HAP-1 (cell line): Measurements from ENCODE around the gene XK.

Experiments used
- DNase-seq, 2 experiments: peaks; one replicate each; pipeline ENCODE4 v3.0.0-alpha.2; 2016 to 2020; ENCODE audit warnings: low spot score in 2 of 2
- H3K27me3 ChIP-seq: fragments of 250-450 bp; sonication (Bioruptor Pico); 2 replicates; pipeline ENCODE4 v1.5.1; 2020; ENCODE audit warnings: low read depth, mild to moderate bottlenecking, moderate library complexity
- H3K36me3 ChIP-seq: fragments of 250-450 bp; sonication (Bioruptor Pico); replicated peaks from 2 replicates; pipeline ENCODE4 v1.5.1; 2020; ENCODE audit warnings: mild to moderate bottlenecking
- H3K4me1 ChIP-seq: fragments of 250-450 bp; sonication (Bioruptor Pico); 2 replicates; pipeline ENCODE4 v1.5.1; 2020; ENCODE audit warnings: mild to moderate bottlenecking
- H3K4me3 ChIP-seq: fragments of 250-450 bp; sonication (Bioruptor Pico); 2 replicates; pipeline ENCODE4 v1.5.1; 2020; ENCODE audit warnings: mild to moderate bottlenecking, moderate library complexity
- H3K9me3 ChIP-seq: fragments of 250-450 bp; sonication (Bioruptor Pico); 2 replicates; pipeline ENCODE4 v1.5.1; 2020; ENCODE audit warnings: mild to moderate bottlenecking, moderate library complexity
- in situ Hi-C: fragments of 300-500 bp; cut with MboI; formaldehyde crosslinking; loops from 3 replicates; pipeline ENCODE4 v1.14.3; 2020; ENCODE audit warnings: low sequenced_read_pairs, inconsistent platforms, mixed read lengths

The XK gene

GRCh38 chrX:37692918-37693317 is 7.3 kb downstream of the XK start:
- in situ Hi-C loops, result no loop called here
- Histone ChIP-seq H3K9me3 (no peaks in the 10 kb centered on the region), H3K27me3 (no peaks in the 10 kb centered on the region), H3K4me1 (peaks cover 2% of the 10 kb centered on the region; the same call in 1 of the 2 replicates), H3K4me3 (no peak overlapping the region), H3K36me3 (no peaks in the 10 kb centered on the region; the same call in 1 of the 2 replicates)
- DNase-seq, result no peak

- Histone ChIP-seq H3K9me3 (no peaks in the 10 kb centered on the region), H3K4me1 (no peaks in the 10 kb centered on the region), H3K4me3 (no peak overlapping the region), H3K27me3 (no peaks in the 10 kb centered on the region), H3K36me3 (peaks cover 3% of the 10 kb centered on the region; the same call in 1 of the 2 replicates)
- in situ Hi-C loops, result no loop called here
- DNase-seq, result no peak
These were observed 11.7 kb downstream of the XK start for GRCh38 chrX:37697169-37697760.

GRCh38 chrX:37701588-37701987 is 16.0 kb downstream of the XK start:
- DNase-seq, result no peak
- Histone ChIP-seq H3K27me3 (no peaks in the 10 kb centered on the region), H3K4me3 (no peak overlapping the region), H3K4me1 (no peaks in the 10 kb centered on the region), H3K9me3 (no peaks in the 10 kb centered on the region), H3K36me3 (0 out of 2 replicates have a peak, but pooled peaks cover 3% of the 10 kb centered on the region)
- in situ Hi-C loops, result no loop called here

- DNase-seq, result no peak
- Histone ChIP-seq H3K27me3 (no peaks in the 10 kb centered on the region), H3K36me3 (no peaks in the 10 kb centered on the region), H3K4me3 (no peak overlapping the region), H3K9me3 (no peaks in the 10 kb centered on the region; the same call in 1 of the 2 replicates), H3K4me1 (no peaks in the 10 kb centered on the region)
- in situ Hi-C loops, result no loop called here
These were observed 26.4 kb downstream of the XK start for GRCh38 chrX:37711991-37712390.

GRCh38 chrX:37712458-37712857 is 26.9 kb downstream of the XK start:
- Histone ChIP-seq H3K27me3 (no peaks in the 10 kb centered on the region), H3K4me3 (no peak overlapping the region), H3K36me3 (no peaks in the 10 kb centered on the region), H3K4me1 (no peaks in the 10 kb centered on the region; the same call in 1 of the 2 replicates), H3K9me3 (no peaks in the 10 kb centered on the region; the same call in 1 of the 2 replicates)
- no peak for DNase-seq
- in situ Hi-C loops, result no loop called here

GRCh38 chrX:37714479-37714878 is 28.9 kb downstream of the XK start:
- H3K4me3 ChIP-seq, result no peak overlapping the region
- no peaks in the 10 kb centered on the region; the same call in 1 of the 2 replicates for H3K4me1 ChIP-seq
- H3K36me3 ChIP-seq, result no peaks in the 10 kb centered on the region
- H3K9me3 ChIP-seq, result no peaks in the 10 kb centered on the region; the same call in 1 of the 2 replicates
- no peak for DNase-seq
- no peaks in the 10 kb centered on the region for H3K27me3 ChIP-seq
- in situ Hi-C loops, result no loop called here

- no peak for DNase-seq
- Histone ChIP-seq H3K9me3 (no peaks in the 10 kb centered on the region), H3K27me3 (no peaks in the 10 kb centered on the region), H3K4me3 (no peak overlapping the region), H3K4me1 (no peaks in the 10 kb centered on the region; the same call in 1 of the 2 replicates), H3K36me3 (no peaks in the 10 kb centered on the region)
- in situ Hi-C loops, result no loop called here
These were observed 31.0 kb downstream of the XK start for GRCh38 chrX:37716602-37717001.

- Histone ChIP-seq H3K4me1 (no peaks in the 10 kb centered on the region; the same call in 1 of the 2 replicates), H3K4me3 (no peak overlapping the region), H3K27me3 (no peaks in the 10 kb centered on the region), H3K36me3 (no peaks in the 10 kb centered on the region), H3K9me3 (no peaks in the 10 kb centered on the region)
- in situ Hi-C loops, result no loop called here
- DNase-seq, result no peak
These were observed 32.1 kb downstream of the XK start for GRCh38 chrX:37717708-37718107.

GRCh38 chrX:37722595-37722994 is 37.0 kb downstream of the XK start:
- no peaks in the 10 kb centered on the region for H3K4me1 ChIP-seq
- no peaks in the 10 kb centered on the region for H3K9me3 ChIP-seq
- H3K4me3 ChIP-seq, result no peak overlapping the region
- no peaks in the 10 kb centered on the region for H3K27me3 ChIP-seq
- no peaks in the 10 kb centered on the region for H3K36me3 ChIP-seq
- no peak for DNase-seq
- in situ Hi-C loops, result no loop called here

GRCh38 chrX:37726346-37726745 is 40.8 kb downstream of the XK start:
- DNase-seq, result no peak
- in situ Hi-C loops, result no loop called here
- no peak overlapping the region for H3K4me3 ChIP-seq
- no peaks in the 10 kb centered on the region for H3K4me1 ChIP-seq
- H3K9me3 ChIP-seq, result no peaks in the 10 kb centered on the region
- H3K27me3 ChIP-seq, result no peaks in the 10 kb centered on the region
- H3K36me3 ChIP-seq, result no peaks in the 10 kb centered on the region

GRCh38 chrX:37745354-37745753 is 59.8 kb downstream of the XK start:
- no peak overlapping the region for H3K4me3 ChIP-seq
- in situ Hi-C loops, result no loop called here
- no peaks in the 10 kb centered on the region for H3K9me3 ChIP-seq
- H3K36me3 ChIP-seq, result no peaks in the 10 kb centered on the region
- peak; percentile 59 to 88 for DNase-seq
- H3K4me1 ChIP-seq, result no peaks in the 10 kb centered on the region
- no peaks in the 10 kb centered on the region for H3K27me3 ChIP-seq

GRCh38 chrX:37745835-37746217 is 60.2 kb downstream of the XK start:
- Histone ChIP-seq H3K9me3 (no peaks in the 10 kb centered on the region), H3K27me3 (no peaks in the 10 kb centered on the region), H3K4me3 (no peak overlapping the region), H3K36me3 (no peaks in the 10 kb centered on the region), H3K4me1 (no peaks in the 10 kb centered on the region)
- in situ Hi-C loops, result no loop called here
- no peak for DNase-seq

GRCh38 chrX:37746218-37746941 is 60.8 kb downstream of the XK start:
- Histone ChIP-seq H3K9me3 (no peaks in the 10 kb centered on the region), H3K36me3 (no peaks in the 10 kb centered on the region), H3K4me1 (no peaks in the 10 kb centered on the region), H3K27me3 (no peaks in the 10 kb centered on the region), H3K4me3 (no peak overlapping the region)
- no peak for DNase-seq
- in situ Hi-C loops, result no loop called here

GRCh38 chrX:37746951-37747350 is 61.4 kb downstream of the XK start:
- in situ Hi-C loops, result no loop called here
- H3K36me3 ChIP-seq, result no peaks in the 10 kb centered on the region
- no peaks in the 10 kb centered on the region for H3K4me1 ChIP-seq
- H3K9me3 ChIP-seq, result no peaks in the 10 kb centered on the region
- H3K4me3 ChIP-seq, result no peak overlapping the region
- H3K27me3 ChIP-seq, result no peaks in the 10 kb centered on the region
- no peak for DNase-seq
